DMS153 treated with DMSO at 0.1 percent for 48 hours (cell line): Measurements from ENCODE around the gene PRKCB.
"Not testable (repeated sequence)": the region's sequence is repeated elsewhere in the genome, so short reads cannot be mapped to it uniquely, and the experiment has no call there.

Experiments
- DNase-seq: peaks from one replicate; lab custom pipeline; 2025; ENCODE audit not compliant: unreplicated experiment; lab: John Stamatoyannopoulos, UW

The PRKCB gene

DNA sequence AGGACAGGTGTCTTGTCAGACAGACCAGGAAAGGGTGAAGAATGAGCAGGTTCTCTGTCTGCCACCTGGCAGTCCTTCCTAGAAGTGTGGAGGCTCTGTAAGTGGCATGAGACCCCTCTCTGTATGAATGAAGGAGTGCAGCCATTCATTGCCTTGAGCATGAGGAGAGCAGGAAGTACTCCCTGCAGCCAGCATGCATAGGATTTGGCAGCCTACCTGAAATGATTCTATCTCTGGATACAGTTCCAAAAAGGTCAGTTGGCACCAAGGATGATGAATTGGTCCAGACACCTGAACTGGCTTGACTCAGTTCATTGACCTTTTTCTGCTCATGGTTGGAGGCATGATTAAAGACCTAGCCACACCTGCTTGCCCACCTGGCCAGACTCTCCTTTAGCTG lies 163.0 kb downstream of the PRKCB start:
- no peak for DNase-seq

DNA sequence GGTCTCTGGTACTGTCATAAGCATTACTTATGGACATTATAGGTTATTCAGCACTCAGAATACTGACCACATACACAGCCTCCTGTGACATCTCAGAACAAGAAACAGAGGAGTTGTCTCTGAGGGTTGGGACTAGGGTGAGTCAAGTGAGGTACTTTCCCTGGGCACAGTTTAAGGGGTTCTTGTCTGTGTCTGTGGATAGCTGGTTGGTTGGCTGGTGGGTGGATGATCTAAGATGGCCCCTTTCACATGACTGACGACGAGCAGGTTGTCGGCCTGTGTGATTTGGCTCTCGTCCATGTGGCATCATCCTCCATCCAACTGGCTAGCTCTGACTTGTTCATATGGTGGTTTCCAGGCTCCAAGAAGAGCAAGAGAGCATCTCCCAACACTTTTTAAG lies 163.9 kb downstream of the PRKCB start:
- no peak for DNase-seq

DNA sequence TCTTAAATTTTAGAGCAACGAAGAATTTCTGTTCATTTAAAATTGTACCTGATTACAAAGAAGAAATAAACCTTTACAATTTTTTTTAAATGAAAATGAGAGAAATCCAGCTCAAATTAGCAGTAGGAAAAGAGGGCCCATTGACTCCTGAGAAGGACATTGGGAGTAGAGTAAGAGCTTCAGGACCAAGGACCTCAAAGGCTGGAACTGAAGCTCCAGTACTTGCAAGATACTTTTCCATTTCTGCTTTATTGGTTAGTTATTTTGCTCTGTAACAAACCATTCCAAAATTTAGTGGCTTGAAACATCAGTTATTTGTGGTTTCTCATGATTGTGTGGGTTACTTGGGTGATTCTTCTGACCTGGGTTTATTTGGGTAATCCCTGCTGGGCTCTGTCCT lies 165.9 kb downstream of the PRKCB start:
- DNase-seq = no peak

DNA sequence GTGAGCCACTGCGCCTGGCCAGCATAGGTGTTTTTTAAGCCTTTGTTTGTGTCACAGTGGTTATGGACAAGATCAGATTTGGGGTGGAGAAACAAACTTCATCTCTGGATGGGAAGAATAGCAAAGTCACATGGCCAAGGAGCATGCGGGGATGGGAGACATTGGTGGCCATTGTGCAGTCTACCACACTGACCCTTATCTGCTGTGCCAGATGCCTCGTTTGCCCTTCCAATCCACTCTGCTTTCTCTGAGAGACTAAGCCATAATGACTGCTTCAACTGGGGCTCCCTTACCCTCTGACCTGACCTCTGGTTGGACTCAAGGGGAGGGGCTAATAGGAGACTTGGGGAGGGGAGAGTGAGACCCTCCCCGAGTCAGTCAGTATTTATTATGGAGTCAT lies 166.8 kb downstream of the PRKCB start:
- no peak for DNase-seq

DNA sequence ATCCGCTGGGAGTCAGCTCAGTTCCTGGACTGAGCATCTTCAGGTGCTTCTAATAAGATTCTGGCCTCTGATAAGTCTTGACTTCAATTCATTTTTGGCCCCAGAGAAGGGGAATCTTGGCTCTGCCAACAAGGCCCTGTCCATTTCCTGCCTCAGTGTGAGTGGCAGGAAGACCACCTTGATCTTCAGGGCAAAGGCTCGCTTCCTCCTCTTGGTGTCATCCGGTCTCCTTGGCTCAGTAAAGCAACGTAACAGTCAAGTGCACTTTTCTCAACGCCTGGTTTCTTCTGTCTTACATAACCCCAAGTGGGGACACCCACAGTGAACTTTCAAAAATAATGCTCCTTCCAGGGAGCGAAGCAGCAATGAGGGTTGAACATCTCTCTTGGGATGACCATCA lies 169.8 kb downstream of the PRKCB start:
- DNase-seq = no peak

DNA sequence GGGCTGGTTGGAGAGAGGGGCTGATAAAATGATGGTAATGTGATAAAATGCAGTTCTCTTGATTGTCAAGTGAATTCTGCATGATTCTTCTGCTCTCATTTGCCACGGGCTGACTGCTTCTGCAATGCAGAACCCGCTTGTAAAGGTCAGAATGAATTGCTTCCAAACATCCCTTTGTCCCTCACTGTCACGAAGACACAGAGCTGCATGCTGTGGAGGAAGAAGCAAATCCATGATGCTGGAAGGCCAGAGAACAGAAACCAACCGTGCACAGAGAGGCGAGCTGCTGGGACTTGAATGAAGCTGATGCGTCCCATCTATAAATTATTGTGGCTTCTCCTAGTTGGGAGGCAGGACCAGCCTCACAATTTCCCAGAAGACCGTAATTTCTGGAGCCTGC lies 171.6 kb downstream of the PRKCB start:
- DNase-seq = no peak

DNA sequence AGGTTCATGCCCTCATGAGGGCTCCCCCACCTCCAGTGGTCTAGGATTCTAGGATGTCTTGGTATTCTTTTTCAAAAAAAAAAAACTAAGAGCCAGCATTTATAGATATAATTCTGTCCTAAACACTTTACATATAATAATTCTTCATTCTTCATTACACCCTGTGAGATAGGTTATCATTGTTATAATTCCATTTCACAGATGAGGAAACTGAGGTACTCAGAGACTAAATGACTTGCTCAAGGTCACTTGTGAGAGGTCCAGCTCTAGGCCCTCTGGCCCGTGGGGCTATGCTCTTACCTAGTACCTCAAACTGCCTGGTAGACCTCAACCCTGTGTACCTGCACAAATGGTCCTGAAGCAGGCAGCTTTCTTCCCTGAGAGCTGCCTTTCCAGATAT lies 172.2 kb downstream of the PRKCB start:
- DNase-seq = no peak

DNA sequence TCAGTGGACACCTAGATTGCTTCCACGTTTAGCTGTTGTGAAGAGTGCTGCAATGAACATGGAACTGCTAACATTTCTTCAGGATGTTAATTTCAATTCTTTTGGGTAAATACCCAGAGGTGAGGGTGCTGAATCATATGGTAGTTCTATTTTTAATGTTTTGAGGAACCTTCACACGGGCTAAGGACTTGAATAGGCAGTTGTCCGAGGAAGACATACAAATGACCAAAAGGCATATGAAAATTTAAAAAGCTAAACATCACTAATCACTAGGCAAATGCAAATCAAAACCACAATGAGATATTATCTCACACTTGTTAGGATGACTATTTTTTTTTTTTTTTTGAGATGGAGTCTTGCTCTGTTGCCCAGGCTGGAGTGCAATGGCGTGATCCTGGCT lies 173.3 kb downstream of the PRKCB start:
- no peak for DNase-seq

DNA sequence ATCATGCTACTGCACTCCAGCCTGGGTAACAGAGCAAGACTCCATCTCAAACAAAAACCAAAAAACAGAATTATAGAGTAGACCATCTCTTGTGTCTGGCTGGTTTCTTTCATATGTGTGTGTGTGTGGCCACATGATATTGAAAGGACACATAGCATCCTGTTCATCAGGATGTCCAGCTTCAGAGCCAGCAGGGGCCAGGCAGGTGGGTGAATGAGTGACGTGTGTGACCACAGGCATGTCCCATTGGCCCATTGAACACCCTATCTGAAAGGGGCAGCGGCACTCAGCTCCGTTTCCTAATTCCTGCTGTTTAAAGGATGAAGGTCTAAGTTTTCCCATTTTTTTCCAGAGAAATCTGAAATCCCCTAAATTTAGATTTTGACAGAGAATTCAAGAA lies 174.2 kb downstream of the PRKCB start:
- DNase-seq = no peak

DNA sequence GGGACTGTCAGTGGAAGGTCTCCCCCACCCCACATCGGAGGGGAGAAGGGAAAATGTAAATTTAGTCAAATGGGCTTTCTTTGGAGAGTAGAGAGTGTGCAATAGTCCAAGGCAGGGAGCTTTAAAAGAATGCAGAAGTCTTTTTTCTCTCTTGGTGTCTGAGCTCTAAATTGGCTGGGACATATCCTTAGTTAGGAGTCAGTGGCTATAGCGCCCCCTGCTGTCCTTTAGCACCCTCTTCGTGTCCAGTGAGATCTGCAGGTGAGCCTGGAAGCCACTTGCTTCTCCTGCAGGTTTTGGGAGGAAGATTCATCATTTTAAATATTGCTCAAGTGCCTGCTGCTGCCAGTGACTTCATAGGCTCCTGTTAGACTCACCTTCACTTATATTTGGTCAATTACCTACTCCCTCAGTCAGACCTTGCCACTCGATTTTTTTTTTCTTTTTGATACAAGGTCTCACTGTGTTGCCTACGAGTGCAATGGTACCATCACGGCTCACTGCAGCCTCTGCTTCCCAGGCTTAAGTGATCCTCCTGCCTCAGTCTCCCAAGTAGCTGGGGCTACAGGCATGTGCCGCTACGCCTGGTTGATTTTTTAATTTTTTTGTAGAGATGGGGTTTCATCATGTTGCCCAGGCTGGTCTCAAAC lies 174.8 kb downstream of the PRKCB start:
- peak; percentile 80 for DNase-seq

DNA sequence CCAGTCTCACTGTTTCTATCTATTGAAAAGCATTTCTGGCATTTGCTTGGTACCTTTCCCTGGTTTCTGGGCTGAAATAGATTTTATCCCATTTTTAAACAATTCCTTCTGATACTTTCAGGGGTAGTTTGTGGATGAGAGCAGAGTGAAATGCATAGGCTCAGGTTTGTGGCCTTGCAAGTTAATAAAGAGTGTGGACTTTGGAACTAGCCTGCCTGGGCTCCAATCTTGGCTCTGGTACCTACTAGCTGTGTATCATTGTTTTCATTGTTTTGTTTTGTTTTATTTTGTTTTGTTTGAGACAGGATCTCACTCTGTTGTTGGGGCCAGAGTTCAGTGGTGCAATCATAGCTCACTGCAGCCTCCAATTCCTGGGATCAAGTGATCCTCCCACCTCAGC lies 175.5 kb downstream of the PRKCB start:
- DNase-seq = no peak

DNA sequence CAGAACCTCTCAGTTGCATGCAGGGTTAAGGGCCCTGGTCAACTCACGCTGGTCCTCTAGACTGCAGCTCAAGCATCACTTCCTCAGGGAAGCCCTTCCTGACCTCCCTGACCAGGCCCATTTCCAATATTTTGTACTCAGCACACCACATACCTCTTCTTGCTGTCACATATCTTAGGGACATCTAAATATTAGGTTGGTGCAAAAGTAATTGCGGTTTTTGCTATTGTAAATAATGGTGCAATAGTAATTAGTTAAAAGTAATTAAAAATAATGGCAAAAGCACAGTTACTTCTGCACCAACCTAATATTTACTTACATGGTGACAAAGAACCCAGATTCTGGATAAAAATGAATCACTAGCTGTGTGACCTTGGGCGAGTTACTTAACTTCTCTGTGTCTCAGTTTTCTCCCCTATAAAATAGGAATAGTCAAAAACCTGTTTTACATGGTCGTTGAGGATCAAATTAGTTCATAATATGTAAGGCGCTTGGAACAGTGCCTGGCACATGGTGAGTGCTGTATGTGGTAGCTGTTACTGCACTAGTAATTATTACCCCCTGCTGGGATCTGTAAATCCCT lies 177.4 kb downstream of the PRKCB start:
- DNase-seq = peak; percentile 89

DNA sequence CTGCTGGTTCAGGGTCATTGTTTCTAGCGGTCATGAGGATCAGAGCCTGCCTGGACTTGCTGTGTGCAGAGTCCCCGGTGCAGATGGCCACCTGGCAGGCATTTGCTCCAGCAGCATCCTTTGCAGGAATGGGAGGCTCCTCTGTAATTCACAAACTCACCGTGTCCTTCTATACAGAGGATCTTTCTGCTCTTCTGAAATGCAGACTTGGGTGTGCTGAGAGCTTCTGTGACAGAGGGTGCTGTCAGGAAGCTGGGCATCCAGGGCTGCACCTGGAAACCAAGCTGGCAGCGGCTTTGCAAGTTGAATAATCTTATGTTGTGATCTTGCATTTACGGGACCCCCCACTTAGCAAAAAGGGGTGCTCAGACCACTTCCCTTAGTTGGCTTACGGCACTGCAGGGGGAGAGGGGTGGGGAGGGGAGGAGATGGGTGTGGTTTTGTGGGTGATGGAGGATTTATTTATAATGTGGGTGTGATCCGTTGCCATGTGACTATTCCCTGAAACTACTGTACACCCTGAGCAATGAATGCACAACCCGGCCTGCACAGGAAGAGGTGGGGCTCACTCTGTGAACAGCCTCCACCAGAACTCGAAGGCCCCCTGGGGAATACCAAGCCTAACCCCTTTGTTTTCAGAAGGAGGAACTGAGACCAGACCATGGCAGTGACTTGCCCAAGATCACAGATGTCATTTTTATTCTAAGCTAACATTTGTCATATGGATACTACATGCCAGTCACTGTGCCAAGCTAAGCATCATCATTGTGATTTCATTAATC lies 178.3 kb downstream of the PRKCB start:
- DNase-seq = peak; percentile 95

DNA sequence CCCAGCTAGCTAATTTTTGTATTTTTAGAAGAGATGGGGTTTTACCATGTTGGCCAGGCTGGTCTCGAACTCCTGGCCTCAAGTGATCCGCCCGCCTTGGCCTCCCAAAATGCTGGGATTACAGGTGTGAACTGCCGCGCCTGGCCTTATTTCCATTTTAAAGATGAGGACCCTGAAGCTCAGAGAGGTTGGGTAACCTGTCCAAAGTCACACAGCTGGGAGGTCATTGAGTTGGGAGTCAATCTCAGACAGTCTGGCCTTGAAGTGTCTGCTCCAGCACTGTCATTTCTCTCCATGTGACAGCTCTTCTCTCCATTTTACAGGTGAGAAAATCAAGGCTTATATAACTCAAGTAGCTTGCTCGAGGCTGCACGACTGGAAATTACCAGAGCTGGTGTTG lies 179.2 kb downstream of the PRKCB start:
- DNase-seq = not testable (repeated sequence)

DNA sequence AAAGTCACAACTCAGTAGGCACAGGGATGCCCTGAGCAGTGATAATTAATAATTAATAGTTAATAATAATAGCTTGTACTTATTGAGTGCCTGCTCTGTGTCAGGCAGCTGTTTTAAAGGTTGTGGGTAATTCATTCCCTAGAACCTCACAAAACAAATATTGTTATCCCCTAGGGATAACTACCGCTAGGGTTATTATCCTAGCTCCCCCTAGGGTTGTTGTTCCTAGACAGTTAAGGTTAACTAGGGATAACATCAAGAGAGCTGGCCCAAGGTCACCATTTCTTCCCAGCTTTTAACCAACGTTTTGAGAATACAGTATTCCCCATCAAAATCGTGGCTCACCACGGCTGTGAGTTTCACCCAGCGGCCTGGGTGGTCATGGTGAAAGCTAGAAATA lies 180.1 kb downstream of the PRKCB start:
- DNase-seq = peak; percentile 64

DNA sequence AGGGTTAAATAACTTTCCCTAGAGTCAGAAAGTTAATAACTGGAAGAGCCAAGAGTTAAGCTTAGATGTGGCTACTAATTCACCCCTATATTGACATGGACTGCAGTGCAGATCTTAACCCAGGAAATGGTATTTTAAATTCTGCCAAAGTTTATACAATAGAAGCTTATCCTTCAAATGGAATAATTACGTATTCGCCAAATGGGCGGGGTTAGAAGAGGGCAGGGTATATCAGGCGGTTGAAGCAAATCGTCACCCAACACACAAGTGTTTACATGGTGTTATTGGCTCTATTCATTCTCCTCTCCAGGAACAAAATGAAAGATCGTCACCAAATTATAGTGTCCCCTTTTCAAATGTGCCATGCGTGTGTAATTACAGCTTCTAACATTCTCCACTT lies 182.7 kb downstream of the PRKCB start:
- DNase-seq = peak; percentile 65

DNA sequence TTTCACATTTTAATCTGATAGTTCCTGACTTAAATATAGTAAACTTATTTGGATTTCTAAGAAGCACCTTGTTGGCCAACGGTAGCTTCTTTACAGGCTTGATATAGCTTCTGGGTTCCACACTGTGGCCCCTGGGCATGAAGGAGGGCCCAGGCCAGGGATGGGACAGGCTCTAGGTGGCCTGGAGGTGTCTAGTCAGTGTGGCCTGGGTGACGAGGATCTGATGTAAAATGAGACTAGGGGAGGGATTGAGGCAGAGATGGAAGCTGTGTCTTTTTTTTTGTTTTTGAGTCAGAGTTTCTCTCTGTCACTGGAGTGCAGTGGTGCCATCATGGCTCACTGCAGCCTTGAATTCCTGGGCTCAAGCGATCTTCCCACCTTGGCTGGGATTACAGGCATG lies 187.0 kb downstream of the PRKCB start:
- no peak for DNase-seq

DNA sequence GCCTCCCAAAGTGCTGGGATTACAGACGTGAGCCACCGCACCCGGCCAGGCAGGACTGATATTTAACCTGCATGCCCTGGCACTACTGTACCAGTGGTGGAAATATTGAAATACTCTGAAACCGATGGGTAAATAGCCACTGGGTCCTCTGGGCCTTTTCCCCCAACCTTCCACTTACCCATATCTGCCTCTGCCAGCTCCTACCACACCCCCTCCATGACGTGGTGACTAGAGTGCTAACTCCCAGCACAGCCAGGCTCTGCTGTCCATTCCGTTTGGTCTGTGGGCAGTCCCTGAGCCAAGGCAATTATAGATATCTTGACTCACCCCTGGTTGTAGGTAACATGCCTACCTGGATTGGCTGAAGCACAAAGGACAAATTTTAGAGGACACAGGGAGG lies 187.8 kb downstream of the PRKCB start:
- DNase-seq = no peak

DNA sequence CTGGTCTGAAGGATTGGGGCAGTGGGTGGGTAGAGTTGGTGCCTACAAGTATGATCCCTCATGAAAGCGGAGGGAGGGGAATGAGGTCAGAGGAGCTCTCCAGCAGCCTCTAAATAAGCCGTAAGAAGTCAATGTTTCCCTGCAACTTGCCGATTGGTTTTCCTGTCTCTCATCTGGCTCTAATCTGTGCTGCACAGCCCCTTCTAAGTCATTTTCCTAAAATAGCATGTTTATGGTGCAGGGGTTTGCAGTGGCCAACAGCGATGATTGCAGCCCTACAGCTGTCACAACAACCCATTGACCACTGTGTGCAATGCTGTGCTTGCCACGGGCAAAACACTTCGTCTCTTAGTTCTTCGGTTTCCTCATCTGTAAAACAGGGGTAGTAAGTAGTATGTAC lies 189.2 kb downstream of the PRKCB start:
- DNase-seq = no peak

DNA sequence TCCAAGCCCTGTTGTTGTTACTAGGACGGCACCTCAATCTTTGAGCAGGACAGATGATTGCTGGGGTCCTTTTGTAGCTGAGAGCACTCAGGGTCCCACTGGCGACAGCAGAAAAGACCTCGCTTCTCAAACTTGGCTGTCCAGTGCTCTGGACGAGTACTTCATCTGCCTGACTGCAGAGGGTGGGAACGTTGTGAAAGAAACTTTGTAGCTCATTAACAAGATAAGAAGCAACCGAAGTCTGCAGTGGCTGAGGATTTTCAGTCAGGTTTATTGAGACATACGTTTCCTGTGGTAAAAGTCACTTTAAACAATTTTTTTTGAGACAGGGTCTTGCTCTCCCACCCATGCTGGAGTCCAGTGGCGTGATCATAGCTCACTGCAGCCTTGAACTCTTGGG lies 191.7 kb downstream of the PRKCB start:
- no peak for DNase-seq

DNA sequence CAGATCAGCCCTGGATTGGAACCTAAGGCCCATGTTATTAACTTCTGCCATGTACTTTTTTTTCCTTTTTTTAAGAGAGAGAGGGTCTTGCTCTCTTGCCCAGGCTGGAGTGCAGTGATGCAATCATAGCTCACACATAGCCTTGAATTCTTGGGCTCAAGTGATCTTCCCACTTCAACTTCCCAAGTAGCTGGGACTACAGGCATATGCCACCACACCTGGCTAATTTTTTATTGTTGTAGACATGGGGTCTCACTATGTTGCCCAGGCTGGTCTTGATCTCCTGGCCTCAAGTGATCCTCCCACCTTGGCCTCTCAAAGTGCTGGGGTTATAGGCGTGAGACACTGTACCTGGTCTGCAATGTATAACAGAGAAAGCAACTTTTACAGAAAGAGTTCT lies 194.1 kb downstream of the PRKCB start:
- not testable (repeated sequence) for DNase-seq

DNA sequence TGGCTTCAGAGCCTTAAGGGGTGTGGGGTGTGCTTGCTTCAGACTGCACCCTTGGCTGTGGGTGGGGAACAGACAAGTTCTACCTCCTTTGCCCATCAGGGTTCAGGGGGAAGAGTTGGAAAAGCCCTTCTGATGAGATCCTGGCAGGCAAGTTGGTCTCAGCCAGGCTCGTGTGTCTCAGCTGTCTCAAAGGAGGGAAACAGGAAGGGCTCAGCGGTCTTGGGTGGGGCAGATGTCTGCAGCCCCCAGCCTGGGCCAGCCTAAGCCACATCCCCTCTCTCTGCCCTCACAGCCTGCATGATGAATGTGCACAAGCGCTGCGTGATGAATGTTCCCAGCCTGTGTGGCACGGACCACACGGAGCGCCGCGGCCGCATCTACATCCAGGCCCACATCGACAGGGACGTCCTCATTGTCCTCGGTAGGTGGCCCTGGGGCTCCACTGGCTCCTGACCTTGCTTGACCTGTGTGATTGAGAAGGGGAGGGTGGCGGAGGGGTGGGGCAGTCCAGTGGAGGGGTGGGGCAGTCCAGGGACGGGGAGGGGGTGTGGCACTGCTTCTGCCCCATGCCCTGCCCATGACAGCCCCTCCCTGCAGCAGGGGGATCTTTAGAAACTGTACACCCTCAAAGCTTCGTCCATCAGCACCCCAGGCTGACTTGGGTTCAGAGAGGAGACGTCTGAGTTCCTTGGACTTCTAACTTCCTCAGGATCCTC lies 199.5 kb downstream of the PRKCB start:
- DNase-seq = no peak
